GM18520 (cell line): Measurements from ENCODE around the gene FAM131A.
A peak's percentile ranks its signal among the peaks of the same experiment; 100 is the strongest.

ENCODE experiments used
- ATAC-seq: cut with Tn5 transposase; IDR thresholded peaks from one replicate; pipeline ENCODE4 v1.9.1; 2021; ENCODE audit not compliant: unreplicated experiment

The FAM131A gene

DNA sequence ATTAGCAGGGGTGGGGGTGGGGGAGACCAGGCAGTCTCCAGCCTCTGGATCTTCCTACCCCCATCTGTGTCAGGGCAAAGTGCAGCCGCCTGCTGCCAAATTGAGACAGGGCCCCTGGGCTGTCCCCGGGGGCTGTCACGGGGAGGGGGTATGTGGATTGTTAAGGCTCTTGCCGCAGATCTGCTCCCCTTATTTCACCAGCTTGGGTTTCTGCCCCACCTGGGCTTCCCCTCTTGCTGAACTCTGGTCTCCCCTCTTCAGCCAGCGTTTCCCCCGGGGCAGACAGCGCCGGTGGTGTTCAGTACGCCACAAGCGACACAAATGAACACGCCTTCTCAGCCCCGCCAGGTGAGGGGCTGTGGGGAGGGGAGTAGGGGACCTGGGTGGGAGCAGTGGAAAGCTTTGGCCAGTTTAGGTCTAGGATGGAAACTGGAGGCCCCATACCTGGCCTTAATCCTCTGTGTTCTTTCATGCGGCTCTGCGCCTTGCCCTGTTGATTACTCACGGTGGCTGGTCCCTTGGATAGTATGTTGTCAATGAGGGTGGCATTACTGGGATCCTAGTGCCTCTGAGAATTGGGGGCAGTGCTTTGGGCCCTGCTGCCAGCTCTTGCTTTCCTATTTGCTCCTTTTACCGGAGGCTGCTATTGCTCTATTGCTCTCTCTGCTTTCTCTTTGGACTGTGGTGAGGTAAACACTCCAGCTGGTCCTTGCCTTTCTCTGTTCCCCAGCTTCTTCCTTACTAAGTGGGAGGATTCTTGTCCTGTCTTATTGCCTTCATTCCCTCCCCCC is 21.3 kb upstream of the FAM131A start:
- no peak for ATAC-seq

DNA sequence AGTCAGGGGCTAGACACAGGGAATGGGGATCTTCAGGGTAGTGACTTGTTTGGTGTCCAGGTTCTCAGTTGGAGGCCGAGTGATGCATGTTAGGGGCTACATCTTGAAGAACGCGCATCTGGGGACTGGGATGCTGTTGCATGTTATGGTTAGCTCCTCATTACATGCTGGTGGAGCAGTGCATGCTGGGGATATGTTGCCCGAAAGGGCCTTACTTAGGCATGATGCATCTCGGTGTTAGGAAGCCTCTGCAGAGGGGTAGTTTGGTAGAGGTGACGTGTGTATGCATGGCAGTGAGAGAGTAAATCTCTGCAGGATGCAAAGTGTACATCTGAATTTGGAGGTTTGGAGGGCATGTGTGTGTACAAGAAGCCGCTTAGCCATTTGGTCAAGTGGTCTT is 20.6 kb upstream of the FAM131A start:
- no peak for ATAC-seq

DNA sequence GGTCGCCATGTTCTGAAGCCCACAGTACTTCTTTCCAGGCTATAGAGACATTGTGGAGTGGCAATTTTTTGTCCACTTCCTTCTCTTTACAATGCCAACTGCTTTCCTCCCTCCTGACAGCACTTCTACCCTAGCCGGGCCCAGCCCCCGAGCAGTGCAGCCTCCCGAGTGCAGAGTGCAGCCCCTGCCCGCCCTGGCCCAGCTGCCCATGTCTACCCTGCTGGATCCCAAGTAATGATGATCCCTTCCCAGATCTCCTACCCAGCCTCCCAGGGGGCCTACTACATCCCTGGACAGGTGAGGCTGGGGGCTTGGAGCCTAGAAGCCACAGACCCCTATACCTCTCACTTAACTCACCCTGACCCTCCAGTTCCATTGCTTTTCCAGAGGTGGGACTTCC is 20.2 kb upstream of the FAM131A start:
- ATAC-seq, result no peak

DNA sequence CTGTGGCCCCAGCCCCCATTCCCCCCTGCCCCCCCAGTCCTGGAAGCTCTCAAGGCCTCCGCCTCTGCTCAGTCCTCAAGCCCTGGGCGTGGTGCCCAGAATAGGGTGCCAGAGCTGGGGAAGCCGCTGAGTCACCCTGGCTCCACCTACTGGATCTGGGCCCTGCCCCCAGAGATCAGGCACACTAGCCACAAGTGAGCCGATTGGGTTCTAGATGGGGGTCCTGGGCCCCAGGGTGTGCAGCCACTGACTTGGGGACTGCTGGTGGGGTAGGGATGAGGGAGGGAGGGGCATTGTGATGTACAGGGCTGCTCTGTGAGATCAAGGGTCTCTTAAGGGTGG is 17.3 kb upstream of the FAM131A start:
- ATAC-seq, result no peak

DNA sequence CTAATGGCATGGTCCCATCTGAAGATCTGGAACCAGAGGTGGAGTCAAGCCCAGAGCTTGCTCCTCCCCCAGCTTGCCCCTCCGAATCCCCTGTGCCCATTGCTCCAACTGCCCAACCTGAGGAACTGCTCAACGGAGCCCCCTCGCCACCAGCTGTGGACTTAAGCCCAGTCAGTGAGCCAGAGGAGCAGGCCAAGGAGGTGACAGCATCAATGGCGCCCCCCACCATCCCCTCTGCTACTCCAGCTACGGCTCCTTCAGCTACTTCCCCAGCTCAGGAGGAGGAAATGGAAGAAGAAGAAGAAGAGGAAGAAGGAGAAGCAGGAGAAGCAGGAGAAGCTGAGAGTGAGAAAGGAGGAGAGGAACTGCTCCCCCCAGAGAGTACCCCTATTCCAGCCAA is 15.7 kb upstream of the FAM131A start:
- no peak for ATAC-seq

DNA sequence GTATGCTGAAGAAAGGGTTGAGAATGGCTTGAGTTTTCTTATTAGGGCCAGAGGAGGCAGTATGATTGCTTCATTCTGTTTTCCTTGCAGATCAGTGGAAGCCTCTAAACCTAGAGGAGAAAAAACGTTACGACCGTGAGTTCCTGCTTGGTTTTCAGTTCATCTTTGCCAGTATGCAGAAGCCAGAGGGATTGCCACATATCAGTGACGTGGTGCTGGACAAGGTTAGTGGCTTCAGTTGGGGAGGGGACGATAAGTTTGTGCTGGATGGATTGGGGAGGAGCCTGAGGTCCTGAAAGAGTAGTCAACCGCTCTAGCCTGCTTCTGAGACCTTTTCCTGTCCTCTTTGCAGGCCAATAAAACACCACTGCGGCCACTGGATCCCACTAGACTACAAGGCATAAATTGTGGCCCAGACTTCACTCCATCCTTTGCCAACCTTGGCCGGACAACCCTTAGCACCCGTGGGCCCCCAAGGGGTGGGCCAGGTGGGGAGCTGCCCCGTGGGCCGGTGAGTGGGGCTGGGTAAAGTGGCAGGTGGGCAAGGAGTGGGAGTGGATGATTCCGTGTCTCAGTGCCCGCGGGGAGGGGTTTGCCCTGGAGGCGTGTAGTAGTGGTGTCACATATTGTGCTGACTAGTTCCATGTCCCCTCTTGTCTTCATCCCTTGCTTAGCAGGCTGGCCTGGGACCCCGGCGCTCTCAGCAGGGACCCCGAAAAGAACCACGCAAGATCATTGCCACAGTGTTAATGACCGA is 14.5 kb upstream of the FAM131A start:
- ATAC-seq, result no peak

DNA sequence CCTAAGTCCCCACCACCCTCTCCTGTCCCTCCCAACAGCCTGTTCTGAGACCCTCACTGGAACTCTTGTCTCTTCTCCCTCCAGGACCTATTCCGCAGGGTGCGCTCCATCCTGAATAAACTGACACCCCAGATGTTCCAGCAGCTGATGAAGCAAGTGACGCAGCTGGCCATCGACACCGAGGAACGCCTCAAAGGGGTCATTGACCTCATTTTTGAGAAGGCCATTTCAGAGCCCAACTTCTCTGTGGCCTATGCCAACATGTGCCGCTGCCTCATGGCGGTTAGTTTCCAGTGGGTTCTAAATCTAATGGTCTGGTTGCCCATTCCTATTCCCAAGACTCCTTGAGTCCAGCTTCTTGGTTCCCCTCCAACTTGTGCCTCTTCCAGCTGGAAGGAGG is 13.7 kb upstream of the FAM131A start:
- no peak for ATAC-seq

DNA sequence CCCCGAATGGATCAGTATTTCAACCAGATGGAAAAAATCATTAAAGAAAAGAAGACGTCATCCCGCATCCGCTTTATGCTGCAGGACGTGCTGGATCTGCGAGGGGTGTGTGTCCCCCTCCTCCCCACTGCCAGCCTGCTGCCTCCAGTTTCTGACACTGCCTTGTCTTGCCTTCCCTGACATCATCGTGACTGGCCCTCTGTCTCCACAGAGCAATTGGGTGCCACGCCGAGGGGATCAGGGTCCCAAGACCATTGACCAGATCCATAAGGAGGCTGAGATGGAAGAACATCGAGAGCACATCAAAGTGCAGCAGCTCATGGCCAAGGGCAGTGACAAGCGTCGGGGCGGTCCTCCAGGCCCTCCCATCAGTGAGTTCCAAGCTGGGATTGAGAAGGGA is 12.1 kb upstream of the FAM131A start:
- no peak for ATAC-seq

DNA sequence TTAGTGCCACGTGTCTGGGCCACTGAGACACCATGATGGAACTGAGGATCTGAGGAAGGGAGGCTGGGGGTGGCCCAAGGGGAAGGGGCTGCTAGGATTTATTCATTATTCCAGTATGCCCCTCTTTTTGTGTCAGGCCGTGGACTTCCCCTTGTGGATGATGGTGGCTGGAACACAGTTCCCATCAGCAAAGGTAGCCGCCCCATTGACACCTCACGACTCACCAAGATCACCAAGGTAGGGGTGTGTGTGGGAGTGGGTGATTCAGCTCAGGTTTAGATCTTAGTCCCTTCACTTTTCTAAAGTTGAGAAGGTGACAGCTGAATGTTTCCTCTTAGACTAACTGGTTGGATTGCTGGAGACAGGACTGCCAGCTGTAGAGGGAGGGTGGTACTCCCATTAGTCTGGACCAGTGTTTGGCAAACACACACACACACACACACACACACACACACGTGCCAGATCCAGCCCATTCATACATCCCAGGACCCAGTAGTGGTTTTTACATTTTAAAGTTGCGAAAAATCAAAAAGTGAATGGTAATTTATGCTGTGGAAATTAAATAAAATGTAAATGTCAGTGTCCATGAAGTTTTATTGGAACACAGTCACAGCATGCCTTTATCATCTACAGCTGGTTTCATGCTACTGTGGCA is 11.6 kb upstream of the FAM131A start:
- ATAC-seq, result no peak

DNA sequence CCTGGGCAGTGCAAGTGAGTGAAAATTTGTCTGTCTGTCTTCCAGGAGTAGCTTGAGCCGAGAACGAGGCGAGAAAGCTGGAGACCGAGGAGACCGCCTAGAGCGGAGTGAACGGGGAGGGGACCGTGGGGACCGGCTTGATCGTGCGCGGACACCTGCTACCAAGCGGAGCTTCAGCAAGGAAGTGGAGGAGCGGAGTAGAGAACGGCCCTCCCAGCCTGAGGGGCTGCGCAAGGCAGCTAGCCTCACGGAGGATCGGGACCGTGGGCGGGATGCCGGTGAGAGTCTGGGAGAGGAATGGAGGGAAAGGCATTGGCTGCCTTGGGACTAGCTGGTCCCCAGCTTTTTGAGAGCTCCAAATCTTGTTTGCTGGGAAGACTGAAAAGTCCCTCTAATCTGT is 10.2 kb upstream of the FAM131A start:
- no peak for ATAC-seq

DNA sequence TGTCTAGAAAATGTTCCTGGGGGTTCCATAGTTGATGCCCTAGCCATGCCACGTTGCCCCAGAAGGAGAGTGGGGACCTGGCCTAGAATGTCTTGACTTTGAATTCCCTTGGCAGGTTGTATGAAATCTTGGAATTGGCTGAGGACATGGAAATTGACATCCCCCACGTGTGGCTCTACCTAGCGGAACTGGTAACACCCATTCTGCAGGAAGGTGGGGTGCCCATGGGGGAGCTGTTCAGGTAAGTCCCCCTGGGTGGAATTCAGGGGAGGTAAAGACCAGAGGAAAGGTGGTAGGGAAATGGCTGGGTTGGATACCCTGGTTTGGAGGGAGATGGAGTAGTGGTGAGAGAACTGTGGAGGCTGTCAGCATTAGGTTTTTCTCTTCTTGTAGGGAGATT is 8.9 kb upstream of the FAM131A start:
- ATAC-seq, result no peak

DNA sequence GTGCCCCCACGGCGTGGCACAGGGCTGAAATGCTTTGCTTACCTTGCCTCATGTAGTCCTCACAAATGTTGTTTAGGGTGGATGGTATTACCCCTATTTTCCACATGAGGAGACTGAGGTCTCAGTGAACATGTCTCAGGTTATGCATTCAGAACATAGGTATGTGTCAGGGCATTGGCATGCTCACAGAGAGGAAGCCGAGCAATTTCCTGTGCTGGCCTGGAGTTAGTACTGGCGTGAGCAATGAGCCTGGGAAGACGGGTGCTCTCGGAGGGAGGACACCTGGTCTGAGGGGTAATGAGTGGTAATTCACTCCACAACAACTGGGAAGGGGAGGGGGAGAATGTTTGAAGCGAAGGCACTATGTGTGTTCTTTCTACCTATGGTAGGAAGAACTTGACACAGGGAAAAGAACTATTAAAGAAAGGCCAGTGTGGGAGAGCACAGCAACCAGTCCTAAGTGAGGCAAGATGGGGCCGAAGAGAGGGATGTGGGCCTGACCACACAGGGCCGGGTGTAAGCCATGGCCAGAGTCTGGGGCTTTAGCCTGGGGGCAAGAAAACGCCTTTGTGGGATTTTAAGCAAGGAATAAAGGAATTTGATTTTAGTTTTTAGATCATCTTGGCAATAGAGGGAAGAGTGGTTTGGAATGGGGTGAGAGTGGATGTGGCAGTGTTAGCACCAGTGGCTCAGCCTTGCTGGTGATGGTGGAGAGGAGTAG is 4.9 kb upstream of the FAM131A start:
- no peak for ATAC-seq

DNA sequence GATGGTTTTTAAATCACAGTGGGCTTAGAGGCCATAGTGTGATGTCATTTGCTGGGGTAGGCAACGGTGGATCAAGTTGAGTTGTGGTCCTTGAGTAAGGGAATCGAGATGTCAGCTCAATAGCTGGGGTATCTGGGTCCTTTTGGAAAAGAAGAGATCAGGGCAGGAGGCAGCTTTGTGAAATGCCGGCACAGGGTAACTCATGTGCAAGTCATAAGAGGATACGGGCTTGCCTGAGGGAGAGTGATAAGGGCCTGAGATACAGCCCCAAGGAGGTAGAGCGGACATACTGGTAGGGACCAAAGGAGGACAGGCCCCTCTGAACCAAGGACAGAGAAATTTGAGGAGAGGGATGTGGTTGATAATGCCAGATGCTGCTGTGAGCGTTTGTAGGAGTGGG is 4.2 kb upstream of the FAM131A start:
- ATAC-seq, result no peak

DNA sequence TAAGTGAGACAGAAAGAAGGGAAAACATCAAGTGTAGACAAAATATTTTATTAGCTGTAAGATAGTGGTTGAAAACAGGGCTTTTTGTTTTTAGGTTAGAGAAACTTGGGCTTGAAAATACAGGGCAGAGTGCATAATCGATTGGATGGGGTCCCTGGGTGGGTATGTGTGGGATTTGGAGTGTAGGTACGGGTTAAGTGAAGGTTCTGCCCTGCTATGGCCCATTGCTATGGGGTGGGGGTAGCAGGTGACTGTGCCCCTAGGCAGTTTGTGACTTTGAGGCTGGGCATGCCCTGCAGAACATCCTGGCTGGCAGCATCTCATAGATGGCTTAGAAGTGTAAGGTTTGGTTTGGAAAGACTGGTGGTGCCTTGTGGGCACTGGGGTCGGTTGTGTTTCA is 3.7 kb upstream of the FAM131A start:
- ATAC-seq, result no peak

DNA sequence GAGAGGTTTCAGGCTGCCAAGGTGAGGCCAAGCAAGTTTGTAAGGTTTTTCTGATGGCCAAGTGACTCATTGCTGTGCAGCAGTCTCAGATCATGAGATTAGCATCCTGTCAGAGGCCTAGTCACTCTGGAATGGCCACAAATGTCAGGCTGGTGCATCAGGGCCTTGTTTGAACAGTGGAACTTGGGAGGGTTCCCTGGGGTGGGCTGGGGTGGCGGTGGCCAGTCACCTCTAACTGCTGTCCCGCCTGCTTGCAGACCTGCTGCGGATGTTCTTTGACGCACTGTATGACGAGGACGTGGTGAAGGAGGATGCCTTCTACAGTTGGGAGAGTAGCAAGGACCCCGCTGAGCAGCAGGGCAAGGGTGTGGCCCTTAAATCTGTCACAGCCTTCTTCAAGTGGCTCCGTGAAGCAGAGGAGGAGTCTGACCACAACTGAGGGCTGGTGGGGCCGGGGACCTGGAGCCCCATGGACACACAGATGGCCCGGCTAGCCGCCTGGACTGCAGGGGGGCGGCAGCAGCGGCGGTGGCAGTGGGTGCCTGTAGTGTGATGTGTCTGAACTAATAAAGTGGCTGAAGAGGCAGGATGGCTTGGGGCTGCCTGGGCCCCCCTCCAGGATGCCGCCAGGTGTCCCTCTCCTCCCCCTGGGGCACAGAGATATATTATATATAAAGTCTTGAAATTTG is 2.8 kb upstream of the FAM131A start:
- no peak for ATAC-seq

DNA sequence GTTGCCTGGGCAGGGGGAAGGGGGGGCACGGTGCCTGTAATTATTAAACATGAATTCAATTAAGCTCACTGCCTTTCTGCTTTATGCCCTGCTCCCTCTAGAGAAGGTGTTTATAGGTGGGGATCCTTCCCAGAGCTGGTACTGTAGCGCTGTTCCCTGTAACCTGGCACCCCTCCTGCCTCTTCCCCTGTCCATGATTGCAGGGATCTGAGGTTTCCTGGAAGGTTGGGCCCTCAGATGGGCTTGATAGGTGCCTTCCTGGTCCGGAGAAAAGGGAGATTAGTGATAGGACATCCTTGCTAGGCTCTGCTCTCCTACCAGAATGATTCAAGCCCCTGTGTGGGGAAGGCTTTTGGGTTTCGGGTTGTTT is 2.1 kb upstream of the FAM131A start:
- ATAC-seq, result no peak

DNA sequence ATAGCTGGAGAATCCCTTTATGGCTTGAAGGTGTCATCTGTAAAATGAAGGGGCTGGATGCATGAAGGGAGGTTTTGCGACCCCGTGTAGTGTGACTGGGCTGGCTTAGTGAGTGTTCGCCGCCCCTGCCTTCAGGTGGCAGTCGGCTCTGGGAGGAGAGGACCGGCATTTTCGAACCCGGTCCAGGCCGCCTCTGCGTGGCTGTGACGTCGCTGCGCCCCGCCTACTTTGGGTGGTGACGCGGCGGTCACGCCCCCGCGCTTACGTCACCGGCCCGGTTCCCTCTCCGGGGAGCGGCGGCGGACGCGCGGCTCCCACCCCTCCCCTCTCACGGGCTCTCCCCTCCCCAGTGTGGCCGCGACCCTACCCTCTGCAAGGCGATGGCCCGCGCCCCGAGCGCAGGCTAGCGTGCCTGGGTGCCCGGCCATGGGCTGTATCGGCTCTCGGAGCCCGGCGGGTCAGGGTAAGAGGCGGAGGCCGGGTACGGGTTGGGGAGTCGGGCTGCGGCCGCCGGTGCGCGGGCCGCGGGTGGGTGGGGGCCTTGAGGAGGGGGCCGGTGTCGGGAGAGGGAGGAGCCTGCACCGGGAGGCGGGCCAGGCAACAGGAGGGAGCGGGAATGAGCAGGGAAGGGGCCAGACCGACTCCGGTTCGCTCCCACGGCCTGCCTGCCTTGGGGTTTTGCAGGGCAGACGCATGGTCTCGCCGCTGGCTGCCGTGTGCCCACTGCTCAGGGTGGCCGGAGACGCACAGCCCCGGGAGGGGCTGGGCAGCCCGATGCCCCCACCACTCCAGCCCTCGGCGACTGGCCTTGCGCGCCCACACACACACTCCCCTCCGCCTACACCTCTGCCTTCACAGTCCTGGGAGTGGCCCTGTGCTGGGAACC is 1.5 kb upstream of the FAM131A start:
- peak; percentile 64 for ATAC-seq

DNA sequence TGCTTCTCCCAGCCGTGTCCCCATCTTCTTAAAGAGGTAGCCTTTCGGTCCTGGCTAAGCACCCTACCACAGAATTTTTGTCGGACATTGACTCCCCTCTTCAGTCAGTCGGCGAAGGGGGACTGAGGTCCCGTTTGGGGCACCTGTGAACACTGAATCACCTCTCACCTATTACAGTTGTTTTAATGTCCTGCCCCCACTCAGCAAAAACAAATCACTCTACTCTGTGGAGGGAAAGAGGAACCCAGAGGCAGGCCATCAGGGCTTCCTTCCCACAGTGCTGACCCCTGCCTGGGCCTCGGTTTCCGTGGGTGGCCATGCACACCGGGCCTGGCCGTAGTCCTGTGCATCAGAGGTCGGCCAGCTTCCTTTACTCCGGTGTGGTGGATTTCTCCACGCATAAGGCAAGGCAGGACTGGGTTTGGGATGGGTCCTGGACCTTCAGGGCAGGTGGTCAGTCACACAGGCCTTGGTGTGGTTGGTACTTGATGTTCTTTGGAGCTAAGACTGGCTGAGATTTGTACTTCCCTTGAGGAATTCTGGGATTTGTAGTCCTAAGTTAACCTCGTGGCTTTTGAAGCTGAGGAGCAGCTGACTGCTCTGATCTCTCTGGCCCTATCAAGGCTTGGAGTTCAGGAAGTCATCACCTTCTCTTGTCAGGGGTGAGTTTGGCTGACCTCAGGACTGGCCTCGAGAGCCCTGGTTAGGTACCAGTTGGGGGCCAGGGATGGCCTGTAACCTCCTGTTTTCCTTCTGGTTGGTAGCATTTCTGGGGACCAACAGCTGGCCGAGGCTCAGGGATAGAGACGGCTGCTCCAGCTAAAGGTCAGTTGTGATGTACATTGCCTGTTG is 627 bp upstream of the FAM131A start:
- no peak for ATAC-seq

DNA sequence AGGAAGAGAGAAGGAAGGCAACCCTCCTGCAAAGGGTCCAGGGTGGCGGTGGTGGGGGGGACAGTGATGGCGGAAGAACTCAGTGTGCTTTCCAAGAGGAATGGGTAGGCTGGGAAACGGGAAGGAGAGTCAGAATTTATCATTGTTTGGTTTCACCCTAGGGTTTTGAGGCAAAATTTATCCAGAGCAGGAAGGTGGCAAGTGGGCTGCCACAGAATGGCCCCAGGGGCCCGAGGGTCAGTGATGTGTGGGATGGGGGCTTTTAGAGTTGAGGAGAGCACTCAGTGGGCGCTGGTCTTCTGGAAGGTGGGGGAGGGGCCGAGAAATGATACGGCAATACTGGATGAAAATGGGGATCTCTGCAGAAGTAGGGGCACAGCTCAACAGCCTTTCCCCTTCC is 581 bp downstream of the FAM131A start:
- ATAC-seq, result no peak
